ENCODE measurements around the gene NID1. TPM values are rescaled to one million over a fixed set of nuclear protein-coding genes. Genes with fewer than 3 reads are reported as not detected.
"Not testable (repeated sequence)": the region's sequence is repeated elsewhere in the genome, so short reads cannot be mapped to it uniquely, and the experiment has no call there.

The NID1 gene
- total RNA-seq, 4 donors from 2014 or later: 70.7 to 252 (median 184) TPM

DNA sequence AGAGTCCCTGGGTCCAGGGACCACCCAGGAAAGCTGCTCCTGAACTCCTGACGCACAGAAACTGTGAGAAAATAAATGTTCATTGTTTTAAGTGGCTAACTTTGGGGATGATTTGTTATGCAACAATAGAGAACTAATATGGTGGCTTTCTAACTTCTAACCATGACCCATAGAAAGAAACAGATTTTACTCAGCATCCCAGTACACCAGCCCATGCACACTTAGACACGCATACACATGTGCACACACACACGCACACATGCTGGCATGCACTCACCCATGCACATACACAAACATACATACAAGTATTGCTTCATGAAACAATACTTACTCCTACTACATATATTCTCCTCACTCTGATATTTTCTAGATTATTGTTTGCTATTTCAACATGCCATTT, 57.1 kb downstream of the NID1 start:
- intact Hi-C loops (cut with DNase I; ENCODE audit: low total_unique reads): no loop called here
- no peak for DNase-seq
- no peaks in the 10 kb centered on the region for H3K36me3 ChIP-seq
- H3K4me1 ChIP-seq: no peaks in the 10 kb centered on the region
- H3K9me3 ChIP-seq: no peaks in the 10 kb centered on the region
- peak overlapping the region; percentile 63 to 91 for H3K27ac ChIP-seq
- no peak for TF ChIP-seq POLR2A (IDR thresholded peaks at IDR 0.05)
- TF ChIP-seq, protein P1, sequence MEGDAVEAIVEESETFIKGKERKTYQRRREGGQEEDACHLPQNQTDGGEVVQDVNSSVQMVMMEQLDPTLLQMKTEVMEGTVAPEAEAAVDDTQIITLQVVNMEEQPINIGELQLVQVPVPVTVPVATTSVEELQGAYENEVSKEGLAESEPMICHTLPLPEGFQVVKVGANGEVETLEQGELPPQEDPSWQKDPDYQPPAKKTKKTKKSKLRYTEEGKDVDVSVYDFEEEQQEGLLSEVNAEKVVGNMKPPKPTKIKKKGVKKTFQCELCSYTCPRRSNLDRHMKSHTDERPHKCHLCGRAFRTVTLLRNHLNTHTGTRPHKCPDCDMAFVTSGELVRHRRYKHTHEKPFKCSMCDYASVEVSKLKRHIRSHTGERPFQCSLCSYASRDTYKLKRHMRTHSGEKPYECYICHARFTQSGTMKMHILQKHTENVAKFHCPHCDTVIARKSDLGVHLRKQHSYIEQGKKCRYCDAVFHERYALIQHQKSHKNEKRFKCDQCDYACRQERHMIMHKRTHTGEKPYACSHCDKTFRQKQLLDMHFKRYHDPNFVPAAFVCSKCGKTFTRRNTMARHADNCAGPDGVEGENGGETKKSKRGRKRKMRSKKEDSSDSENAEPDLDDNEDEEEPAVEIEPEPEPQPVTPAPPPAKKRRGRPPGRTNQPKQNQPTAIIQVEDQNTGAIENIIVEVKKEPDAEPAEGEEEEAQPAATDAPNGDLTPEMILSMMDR (IDR thresholded peaks at IDR 0.05): no peak
- no peaks in the 10 kb centered on the region for H3K27me3 ChIP-seq
- no peak overlapping the region for H3K4me3 ChIP-seq

DNA sequence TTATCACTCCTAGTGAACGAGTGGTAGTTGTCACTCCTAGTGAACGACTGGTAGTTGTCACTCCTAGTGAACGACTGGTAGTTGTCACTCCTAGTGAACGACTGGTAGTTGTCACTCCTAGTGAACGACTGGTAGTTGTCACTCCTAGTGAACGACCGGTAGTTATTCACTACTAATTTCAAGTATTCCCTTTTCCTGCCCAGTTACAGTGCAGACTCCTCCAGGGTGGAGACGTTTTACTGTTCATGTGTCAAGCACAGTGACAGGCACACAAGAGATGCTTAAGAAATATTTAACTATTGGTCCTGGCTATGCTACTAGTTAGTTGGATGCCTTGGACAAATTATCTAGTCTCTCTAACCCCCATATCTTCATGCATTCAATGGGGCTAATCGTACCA, 61.8 kb downstream of the NID1 start:
- peak overlapping the region in 1 of 2 donors; percentile 57 for H3K27ac ChIP-seq
- H3K36me3 ChIP-seq; H3K4me3 ChIP-seq; H3K4me1 ChIP-seq; H3K27me3 ChIP-seq; H3K9me3 ChIP-seq; DNase-seq; intact Hi-C loops (cut with DNase I; ENCODE audit: low total_unique reads): not testable (repeated sequence)

DNA sequence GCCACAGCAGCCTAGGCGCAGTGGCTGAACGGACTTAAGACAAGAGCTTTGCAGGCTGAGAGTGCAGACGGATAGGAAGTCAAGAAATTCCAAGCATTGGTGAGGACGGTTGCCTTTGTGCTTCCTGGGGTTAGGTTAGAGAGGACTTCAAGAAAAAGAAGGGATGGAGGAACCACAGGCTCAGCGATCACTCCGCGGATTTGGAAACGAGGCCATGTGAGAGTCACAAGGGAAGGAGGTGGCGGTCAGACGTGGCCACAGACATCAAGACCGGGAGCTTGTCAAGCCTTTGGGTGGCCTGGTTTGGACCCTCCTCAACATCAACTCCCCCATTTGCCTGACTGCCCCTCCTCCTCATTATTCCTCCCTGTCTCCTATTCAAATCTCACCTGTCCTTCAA, 62.3 kb downstream of the NID1 start:
- Histone ChIP-seq H3K27ac (peak overlapping the region; percentile 47 to 57), H3K4me1 (no peaks in the 10 kb centered on the region), H3K36me3 (no peaks in the 10 kb centered on the region), H3K27me3 (no peaks in the 10 kb centered on the region), H3K4me3 (no peak overlapping the region), H3K9me3 (no peaks in the 10 kb centered on the region)
- intact Hi-C loops (cut with DNase I; ENCODE audit: low total_unique reads): no loop called here
- TF ChIP-seq POLR2A (IDR thresholded peaks at IDR 0.05): no peak
- TF ChIP-seq, protein P1 (IDR thresholded peaks at IDR 0.05): no peak
- no peak for DNase-seq

DNA sequence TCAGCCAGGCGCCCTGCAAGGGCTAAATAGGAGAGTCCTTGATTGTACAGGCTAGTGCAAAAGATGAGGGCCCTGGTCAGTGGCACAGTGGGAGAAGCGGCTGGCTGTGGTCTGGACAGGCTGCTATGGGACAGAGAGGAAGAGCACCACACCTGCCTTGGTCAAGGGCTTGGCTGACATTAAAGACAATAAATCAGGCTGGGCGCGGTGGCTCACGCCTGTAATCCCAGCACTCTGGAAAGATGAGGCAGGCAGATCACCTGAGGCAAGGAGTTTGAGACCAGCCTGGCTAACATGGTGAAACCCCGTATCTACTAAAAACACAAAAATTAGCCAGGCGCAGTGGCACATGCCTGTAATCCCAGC, 62.9 kb downstream of the NID1 start:
- TF ChIP-seq, protein P1 (IDR thresholded peaks at IDR 0.05): no peak
- TF ChIP-seq POLR2A (IDR thresholded peaks at IDR 0.05): no peak
- H3K4me3 ChIP-seq: no peak overlapping the region
- intact Hi-C loops (cut with DNase I; ENCODE audit: low total_unique reads): no loop called here
- no peaks in the 10 kb centered on the region for H3K9me3 ChIP-seq
- H3K27ac ChIP-seq: peak overlapping the region; percentile 47 to 57
- H3K27me3 ChIP-seq: no peaks in the 10 kb centered on the region
- no peaks in the 10 kb centered on the region for H3K4me1 ChIP-seq
- no peaks in the 10 kb centered on the region for H3K36me3 ChIP-seq
- no peak for DNase-seq

DNA sequence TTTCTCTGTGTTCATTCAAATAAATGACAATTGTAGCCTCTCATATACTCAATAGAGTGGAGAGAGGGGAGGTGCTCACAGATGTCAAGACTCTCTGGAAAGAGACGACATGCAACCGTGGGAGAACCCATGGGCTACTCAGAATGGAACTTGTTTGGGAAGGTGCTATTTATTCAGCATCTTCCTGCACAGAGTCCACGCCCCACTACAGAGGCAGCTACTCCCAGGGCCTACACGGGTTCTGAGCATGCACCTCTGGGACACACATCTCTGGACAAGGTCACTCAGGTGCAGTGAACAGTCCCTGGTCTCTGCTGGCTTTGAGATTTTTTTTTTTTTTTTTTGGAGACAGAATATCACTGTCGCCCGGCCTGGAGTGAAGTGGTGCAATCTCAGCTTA, 64.1 kb downstream of the NID1 start:
- Histone ChIP-seq H3K27ac (peak overlapping the region; percentile 47 to 57), H3K9me3 (no peaks in the 10 kb centered on the region), H3K36me3 (no peaks in the 10 kb centered on the region), H3K4me1 (no peaks in the 10 kb centered on the region), H3K27me3 (no peaks in the 10 kb centered on the region), H3K4me3 (no peak overlapping the region)
- intact Hi-C loops (cut with DNase I; ENCODE audit: low total_unique reads): no loop called here
- DNase-seq: peak in 1 of 2 donors; percentile 14
- TF ChIP-seq, protein P1 (IDR thresholded peaks at IDR 0.05): no peak
- no peak for TF ChIP-seq POLR2A (IDR thresholded peaks at IDR 0.05)

DNA sequence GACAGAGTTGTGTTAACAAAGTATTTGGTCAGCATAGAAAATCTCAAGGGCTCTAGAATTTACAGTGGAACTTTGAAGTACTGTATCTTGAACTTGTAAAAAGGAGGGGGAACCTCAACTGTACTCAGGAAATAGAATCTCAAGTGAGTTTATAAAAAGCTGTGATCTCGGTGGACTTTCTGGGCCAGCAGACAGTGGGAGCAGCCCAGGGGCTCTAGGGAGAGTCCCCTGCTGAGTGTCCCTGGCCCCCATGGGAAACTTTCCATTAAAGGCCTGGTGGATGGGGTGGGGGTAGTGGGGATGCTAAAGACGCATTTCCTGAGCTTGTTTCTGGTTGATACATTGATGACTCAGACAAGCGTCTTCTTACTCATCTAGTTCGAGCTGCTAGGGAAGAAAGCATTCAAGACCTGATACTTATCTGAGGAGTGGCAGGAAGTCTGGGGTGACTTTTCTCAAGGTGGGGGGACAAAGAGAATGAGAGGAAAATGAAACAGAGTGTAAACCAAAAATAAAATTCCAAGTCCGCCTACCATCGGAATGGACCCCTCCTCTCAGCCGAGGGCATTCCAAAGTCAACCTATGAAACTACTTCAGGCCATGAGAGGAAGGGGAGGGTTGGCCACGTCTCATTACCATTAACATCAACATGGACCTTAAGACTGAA, 65.5 kb downstream of the NID1 start:
- Histone ChIP-seq H3K4me1 (no peaks in the 10 kb centered on the region), H3K36me3 (no peaks in the 10 kb centered on the region), H3K4me3 (no peak overlapping the region), H3K9me3 (no peaks in the 10 kb centered on the region), H3K27ac (peak overlapping the region; percentile 36 to 55), H3K27me3 (no peaks in the 10 kb centered on the region)
- peak in 1 of 2 donors; percentile 15 for DNase-seq
- TF ChIP-seq POLR2A (IDR thresholded peaks at IDR 0.05): no peak
- TF ChIP-seq, protein P1 (IDR thresholded peaks at IDR 0.05): no peak
- intact Hi-C loops (cut with DNase I; ENCODE audit: low total_unique reads): no loop called here
